DLD1 (cell line): ENCODE data around the gene FOXA3.
"Not testable (repeated sequence)": the region's sequence is repeated elsewhere in the genome, so short reads cannot be mapped to it uniquely, and the experiment has no call there.

ENCODE experiments used
- in situ Hi-C: cut with HindIII; loops from 2 replicates; pipeline ENCODE4 v1.10.0; 2017; ENCODE audit warnings: low sequenced_read_pairs

FOXA3 gene

GRCh38 chr19:45887200-45887710 lies 23.1 kb downstream of the FOXA3 start:
- in situ Hi-C loops: no loop called here

GRCh38 chr19:45889210-45889885 lies 25.2 kb downstream of the FOXA3 start:
- in situ Hi-C loops: no loop called here

- in situ Hi-C loops: no loop called here
These were observed 26.8 kb downstream of the FOXA3 start for GRCh38 chr19:45890877-45891276.

GRCh38 chr19:45895519-45895972 lies 31.4 kb downstream of the FOXA3 start:
- in situ Hi-C loops: no loop called here

- in situ Hi-C loops: not testable (repeated sequence)
These were observed 32.0 kb downstream of the FOXA3 start for GRCh38 chr19:45895983-45896599.

GRCh38 chr19:45897261-45897812 lies 33.2 kb downstream of the FOXA3 start:
- in situ Hi-C loops: no loop called here

GRCh38 chr19:45899253-45899652 lies 35.1 kb downstream of the FOXA3 start:
- in situ Hi-C loops: no loop called here

- in situ Hi-C loops: no loop called here
These were observed 35.9 kb downstream of the FOXA3 start for GRCh38 chr19:45899919-45900589.

GRCh38 chr19:45900738-45901431 lies 36.8 kb downstream of the FOXA3 start:
- in situ Hi-C loops: no loop called here

- in situ Hi-C loops: no loop called here
These were observed 37.3 kb downstream of the FOXA3 start for GRCh38 chr19:45901432-45901911.

GRCh38 chr19:45901912-45902650 lies 38.0 kb downstream of the FOXA3 start, which contains the start of gene MYPOP:
MYPOP (minus strand) TSS chr19:45902613; CDS start chr19:45901773, 840 bp downstream.
- in situ Hi-C loops: no loop called here

- in situ Hi-C loops: no loop called here
These were observed 38.8 kb downstream of the FOXA3 start for GRCh38 chr19:45902651-45903625.

GRCh38 chr19:45905011-45905410 lies 40.9 kb downstream of the FOXA3 start:
- in situ Hi-C loops: no loop called here

GRCh38 chr19:45906221-45906620 lies 42.1 kb downstream of the FOXA3 start:
- in situ Hi-C loops: no loop called here

GRCh38 chr19:45908956-45909355 lies 44.8 kb downstream of the FOXA3 start:
- in situ Hi-C loops: no loop called here

- in situ Hi-C loops: no loop called here
These were observed 47.2 kb downstream of the FOXA3 start for GRCh38 chr19:45911291-45911690.

GRCh38 chr19:45913874-45914830 lies 50.0 kb downstream of the FOXA3 start, which contains the start of gene NANOS2:
NANOS2 (minus strand) TSS chr19:45914778; CDS start chr19:45914693, 85 bp downstream.
- in situ Hi-C loops: no loop called here
